Measurements from ENCODE around the gene B3GNT4.
"Not testable (repeated sequence)": the region's sequence is repeated elsewhere in the genome, so short reads cannot be mapped to it uniquely, and the experiment has no call there.

Gene B3GNT4

DNA sequence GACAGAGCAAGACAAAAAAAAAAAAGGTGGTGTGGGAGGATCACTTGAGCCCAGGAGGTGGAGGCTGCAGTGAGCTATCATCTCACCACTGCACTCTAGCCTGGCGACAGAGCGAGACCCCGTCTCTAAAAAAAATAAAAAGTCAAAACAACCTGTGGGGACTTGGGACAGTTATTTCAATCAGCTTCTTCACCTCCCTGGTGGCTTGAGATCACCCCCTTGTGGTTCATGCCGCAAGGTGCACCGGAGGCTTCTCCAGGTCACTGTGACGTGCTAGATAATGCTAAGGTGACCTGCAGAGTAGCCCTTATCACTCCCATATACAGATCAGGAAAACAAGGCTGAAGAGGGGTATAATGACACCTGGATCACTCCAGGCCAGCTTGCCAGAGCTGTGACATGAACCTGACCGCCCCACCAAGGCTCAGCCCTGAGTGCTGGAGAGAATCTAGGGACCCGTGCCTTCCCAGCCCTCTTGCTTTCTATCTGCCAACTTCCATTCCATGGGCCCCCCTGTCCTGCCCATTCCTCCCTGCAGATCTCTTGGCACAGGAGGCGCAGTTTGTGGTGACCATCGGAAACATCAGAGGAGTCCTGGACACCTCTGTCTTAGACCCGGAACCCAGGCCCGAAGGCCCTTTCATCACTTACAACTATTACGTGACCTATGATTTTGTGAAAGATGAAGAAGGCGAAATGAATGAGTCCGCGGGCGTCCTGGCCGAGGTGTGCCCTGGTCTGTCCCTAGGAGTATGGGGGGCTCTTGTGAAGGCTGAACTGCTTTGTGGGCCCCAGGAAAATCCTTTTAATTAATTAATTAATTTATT is 12.5 kb upstream of the B3GNT4 start:
- no peaks in the 10 kb centered on the region for H3K4me1 ChIP-seq (ENCODE audit: control insufficient read depth, insufficient read depth, low read length)
- peak; percentile 63 for DNase-seq (ENCODE audit: low read depth)

GRCh38 chr12:122192441-122192840 is 11.1 kb upstream of the B3GNT4 start:
- no peak overlapping the region for H3K4me3 ChIP-seq (ENCODE audit: low read length)
- no peaks in the 10 kb centered on the region for H3K4me1 ChIP-seq (ENCODE audit: control insufficient read depth, insufficient read depth, low read length)
- H3K27me3 ChIP-seq (replicated peaks; ENCODE audit: control insufficient read depth, insufficient read depth, low read length), result peaks cover 12% of the 10 kb centered on the region
- H3K9me3 ChIP-seq (ENCODE audit: control insufficient read depth, low read length), result peaks cover 15% of the 10 kb centered on the region
- DNase-seq (ENCODE audit: low read depth), result no peak
- H3K9ac ChIP-seq (ENCODE audit: low read length), result no peak overlapping the region
- H3K36me3 ChIP-seq (ENCODE audit: control insufficient read depth, insufficient read depth, low read length, severe bottlenecking), result no peaks in the 10 kb centered on the region

More for the DNA sequence above, 12.5 kb upstream of the B3GNT4 start:
- H3K36me3 ChIP-seq (ENCODE audit: control insufficient read depth, insufficient read depth, low read length, severe bottlenecking), result no peaks in the 10 kb centered on the region
- peaks cover 15% of the 10 kb centered on the region for H3K9me3 ChIP-seq (ENCODE audit: control insufficient read depth, low read length)
- no peak overlapping the region for H3K4me3 ChIP-seq (ENCODE audit: low read length)
- H3K27me3 ChIP-seq (replicated peaks; ENCODE audit: control insufficient read depth, insufficient read depth, low read length), result peaks cover 10% of the 10 kb centered on the region
- no peak overlapping the region for H3K9ac ChIP-seq (ENCODE audit: low read length)

DNA sequence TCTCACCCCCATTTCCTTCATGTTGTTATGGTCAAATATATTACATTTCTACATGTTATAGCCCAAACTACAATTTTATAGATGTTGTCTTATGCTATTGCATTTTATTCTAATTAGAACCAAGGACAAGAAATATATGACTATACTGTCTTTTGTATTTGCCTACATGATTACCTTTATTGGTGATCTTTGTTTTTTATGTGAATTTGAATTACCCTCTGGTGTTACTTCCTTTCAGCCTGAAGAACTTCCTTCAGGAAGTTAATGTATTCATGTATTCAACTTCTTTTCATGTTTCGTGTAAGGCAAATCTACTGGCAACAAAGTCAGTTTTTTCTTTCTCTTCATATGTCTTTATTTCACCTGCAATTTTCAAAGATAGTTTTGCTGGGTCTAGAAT is 8.7 kb upstream of the B3GNT4 start:
- no peak overlapping the region for H3K4me3 ChIP-seq (ENCODE audit: low read length)
- H3K9me3 ChIP-seq (ENCODE audit: control insufficient read depth, low read length), result peaks cover 15% of the 10 kb centered on the region
- no peaks in the 10 kb centered on the region for H3K4me1 ChIP-seq (ENCODE audit: control insufficient read depth, insufficient read depth, low read length)
- H3K36me3 ChIP-seq (ENCODE audit: control insufficient read depth, insufficient read depth, low read length, severe bottlenecking), result no peaks in the 10 kb centered on the region
- H3K9ac ChIP-seq (ENCODE audit: low read length), result no peak overlapping the region
- H3K27me3 ChIP-seq (replicated peaks; ENCODE audit: control insufficient read depth, insufficient read depth, low read length), result peaks cover 14% of the 10 kb centered on the region
- DNase-seq (ENCODE audit: low read depth), result no peak

DNA sequence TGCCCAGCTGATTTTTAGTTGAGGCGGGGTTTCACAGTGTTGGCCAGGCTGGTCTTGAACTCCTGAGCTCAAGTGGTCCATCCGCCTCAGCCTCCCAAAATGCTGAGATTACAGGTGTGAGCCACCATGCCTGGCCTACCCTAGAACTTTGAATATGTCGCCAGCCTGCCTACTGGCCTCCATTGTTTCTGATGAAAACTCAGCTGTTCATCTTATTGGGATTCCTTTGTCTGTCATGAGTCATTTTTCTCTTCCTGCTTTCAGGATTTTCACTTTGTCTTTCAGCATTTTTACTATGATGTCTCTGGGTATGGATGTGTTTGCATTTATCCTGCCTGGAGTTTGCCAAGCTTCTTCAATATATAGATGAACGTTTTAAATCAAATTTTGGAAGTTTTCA is 8.1 kb upstream of the B3GNT4 start:
- Histone ChIP-seq H3K9me3 (ENCODE audit: control insufficient read depth, low read length) (peaks cover 15% of the 10 kb centered on the region), H3K4me1 (ENCODE audit: control insufficient read depth, insufficient read depth, low read length) (no peaks in the 10 kb centered on the region), H3K27me3 (replicated peaks; ENCODE audit: control insufficient read depth, insufficient read depth, low read length) (peaks cover 19% of the 10 kb centered on the region), H3K9ac (ENCODE audit: low read length) (no peak overlapping the region), H3K36me3 (ENCODE audit: control insufficient read depth, insufficient read depth, low read length, severe bottlenecking) (no peaks in the 10 kb centered on the region), H3K4me3 (ENCODE audit: low read length) (no peak overlapping the region)
- DNase-seq (ENCODE audit: low read depth), result no peak

DNA sequence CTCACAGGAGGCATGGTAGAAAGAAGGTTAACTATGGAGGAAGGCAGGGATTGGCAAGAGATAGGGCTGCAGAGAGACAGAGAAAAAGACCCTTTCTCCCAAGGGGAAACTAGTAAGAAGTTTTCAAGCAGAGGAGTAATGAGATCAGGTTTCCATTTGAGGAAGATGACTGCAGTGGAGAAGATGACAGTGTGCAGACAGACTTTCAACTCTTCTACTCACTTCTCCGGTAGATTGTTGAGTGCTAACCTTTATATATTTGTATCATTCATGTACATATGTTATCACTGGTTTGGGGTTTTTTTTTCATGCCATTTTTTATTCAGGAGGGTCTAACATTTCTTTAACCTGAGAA is 5.9 kb upstream of the B3GNT4 start:
- Histone ChIP-seq H3K9ac (ENCODE audit: low read length) (no peak overlapping the region), H3K36me3 (ENCODE audit: control insufficient read depth, insufficient read depth, low read length, severe bottlenecking) (no peaks in the 10 kb centered on the region), H3K9me3 (ENCODE audit: control insufficient read depth, low read length) (peaks cover 15% of the 10 kb centered on the region), H3K27me3 (replicated peaks; ENCODE audit: control insufficient read depth, insufficient read depth, low read length) (peaks cover 35% of the 10 kb centered on the region), H3K4me3 (ENCODE audit: low read length) (no peak overlapping the region), H3K4me1 (ENCODE audit: control insufficient read depth, insufficient read depth, low read length) (no peaks in the 10 kb centered on the region)
- no peak for DNase-seq (ENCODE audit: low read depth)

GRCh38 chr12:122199484-122200355 is 3.8 kb upstream of the B3GNT4 start:
- H3K9me3 ChIP-seq (ENCODE audit: control insufficient read depth, low read length), result peaks cover 13% of the 10 kb centered on the region
- no peaks in the 10 kb centered on the region for H3K36me3 ChIP-seq (ENCODE audit: control insufficient read depth, insufficient read depth, low read length, severe bottlenecking)
- H3K9ac ChIP-seq (ENCODE audit: low read length), result no peak overlapping the region
- DNase-seq (ENCODE audit: low read depth), result no peak
- peaks cover 32% of the 10 kb centered on the region for H3K27me3 ChIP-seq (replicated peaks; ENCODE audit: control insufficient read depth, insufficient read depth, low read length)
- H3K4me1 ChIP-seq (ENCODE audit: control insufficient read depth, insufficient read depth, low read length), result peaks cover 4% of the 10 kb centered on the region
- no peak overlapping the region for H3K4me3 ChIP-seq (ENCODE audit: low read length)

GRCh38 chr12:122200541-122201175 is 2.9 kb upstream of the B3GNT4 start:
- peaks cover 4% of the 10 kb centered on the region for H3K4me1 ChIP-seq (ENCODE audit: control insufficient read depth, insufficient read depth, low read length)
- H3K27me3 ChIP-seq (replicated peaks; ENCODE audit: control insufficient read depth, insufficient read depth, low read length), result peaks cover 37% of the 10 kb centered on the region
- H3K9me3 ChIP-seq (ENCODE audit: control insufficient read depth, low read length), result peaks cover 3% of the 10 kb centered on the region
- no peaks in the 10 kb centered on the region for H3K36me3 ChIP-seq (ENCODE audit: control insufficient read depth, insufficient read depth, low read length, severe bottlenecking)
- H3K9ac ChIP-seq (ENCODE audit: low read length), result no peak overlapping the region
- no peak for DNase-seq (ENCODE audit: low read depth)
- no peak overlapping the region for H3K4me3 ChIP-seq (ENCODE audit: low read length)

- Histone ChIP-seq H3K9ac (ENCODE audit: low read length) (no peak overlapping the region), H3K4me3 (ENCODE audit: low read length) (no peak overlapping the region), H3K9me3 (ENCODE audit: control insufficient read depth, low read length) (no peaks in the 10 kb centered on the region), H3K4me1 (ENCODE audit: control insufficient read depth, insufficient read depth, low read length) (peaks cover 4% of the 10 kb centered on the region), H3K27me3 (replicated peaks; ENCODE audit: control insufficient read depth, insufficient read depth, low read length) (peaks cover 37% of the 10 kb centered on the region), H3K36me3 (ENCODE audit: control insufficient read depth, insufficient read depth, low read length, severe bottlenecking) (no peaks in the 10 kb centered on the region)
- no peak for DNase-seq (ENCODE audit: low read depth)
Measured at GRCh38 chr12:122201381-122201780, 2.1 kb upstream of the B3GNT4 start.

DNA sequence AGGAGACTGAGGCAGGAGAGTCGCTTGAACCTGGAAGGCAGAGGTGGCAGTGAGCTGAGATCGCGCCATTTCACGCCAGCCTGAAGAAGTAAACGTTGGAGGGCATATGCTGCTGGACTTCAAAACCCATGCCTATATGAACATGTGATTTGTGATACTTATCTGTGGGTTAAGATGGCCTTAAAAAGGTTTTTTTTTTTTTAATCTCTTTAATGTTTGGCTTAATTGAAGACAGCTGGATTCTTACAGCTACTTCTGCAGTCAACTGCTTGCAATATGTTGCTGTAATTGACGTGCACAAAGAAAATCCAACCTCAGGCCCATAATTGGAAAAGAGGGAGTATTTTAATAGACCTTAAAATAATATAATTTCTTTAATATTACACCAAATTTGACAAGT is 1.5 kb upstream of the B3GNT4 start:
- H3K36me3 ChIP-seq (ENCODE audit: control insufficient read depth, insufficient read depth, low read length, severe bottlenecking), result peaks cover 2% of the 10 kb centered on the region
- peaks cover 37% of the 10 kb centered on the region for H3K27me3 ChIP-seq (replicated peaks; ENCODE audit: control insufficient read depth, insufficient read depth, low read length)
- H3K9me3 ChIP-seq (ENCODE audit: control insufficient read depth, low read length), result no peaks in the 10 kb centered on the region
- DNase-seq (ENCODE audit: low read depth), result no peak
- H3K9ac ChIP-seq (ENCODE audit: low read length), result no peak overlapping the region
- H3K4me1 ChIP-seq (ENCODE audit: control insufficient read depth, insufficient read depth, low read length), result peaks cover 4% of the 10 kb centered on the region
- no peak overlapping the region for H3K4me3 ChIP-seq (ENCODE audit: low read length)

DNA sequence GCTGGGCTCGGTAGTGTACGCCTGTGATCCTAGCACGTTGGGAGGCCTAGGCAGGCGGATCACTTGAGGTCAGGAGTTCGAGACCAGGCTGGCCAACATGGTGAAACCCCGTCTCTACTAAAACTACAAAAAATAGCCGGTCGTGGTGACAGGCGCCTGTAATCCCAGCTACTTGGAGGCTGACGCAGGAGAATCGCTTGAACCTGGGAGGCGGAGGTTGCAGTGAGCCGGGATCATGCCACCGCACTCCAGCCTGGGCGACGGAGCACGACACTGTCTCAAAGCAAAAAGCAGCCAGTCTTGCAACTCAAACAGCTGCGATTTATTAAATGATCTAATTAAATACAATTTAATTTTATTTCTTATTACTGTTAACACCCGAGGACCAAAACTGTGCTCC is 698 bp upstream of the B3GNT4 start:
- Histone ChIP-seq H3K4me3 (ENCODE audit: low read length) (peak overlapping the region; percentile 80), H3K9ac (ENCODE audit: low read length) (peak overlapping the region; percentile 56), H3K36me3 (ENCODE audit: control insufficient read depth, insufficient read depth, low read length, severe bottlenecking) (peaks cover 10% of the 10 kb centered on the region), H3K27me3 (replicated peaks; ENCODE audit: control insufficient read depth, insufficient read depth, low read length) (peaks cover 32% of the 10 kb centered on the region)
- not testable (repeated sequence) for H3K4me1 ChIP-seq (ENCODE audit: control insufficient read depth, insufficient read depth, low read length); H3K9me3 ChIP-seq (ENCODE audit: control insufficient read depth, low read length); DNase-seq (ENCODE audit: low read depth)
